Esophagus (tissue), 2 donors: ENCODE results near the gene VBP1. TPM values are rescaled to one million over a fixed set of nuclear protein-coding genes. Genes with fewer than 3 reads are reported as not detected.

Experiments
- H3K27ac ChIP-seq, 2 donors: one replicate each; pipeline ENCODE4 v1.5.1; 2013; ENCODE audit warnings: low read depth in 2 of 2, mild to moderate bottlenecking in 2 of 2, inconsistent platforms in 1 of 2, low read length in 1 of 2, moderate library complexity in 1 of 2
- H3K27me3 ChIP-seq, 2 donors: one replicate each; pipeline ENCODE4 v1.6.1; 2013; ENCODE audit warnings: low read length in 2 of 2, control low read depth in 1 of 2, mild to moderate bottlenecking in 1 of 2; ENCODE audit not compliant: insufficient read depth in 2 of 2, control insufficient read depth in 1 of 2
- H3K36me3 ChIP-seq, 2 donors: one replicate each; pipeline ENCODE4 v1.6.1; 2013; ENCODE audit warnings: low read length in 1 of 2; ENCODE audit not compliant: control insufficient read depth in 2 of 2, insufficient read depth in 2 of 2
- H3K4me1 ChIP-seq, 2 donors: one replicate each; pipeline ENCODE4 v1.6.1; 2013; ENCODE audit warnings: low read length in 1 of 2; ENCODE audit not compliant: control insufficient read depth in 2 of 2, insufficient read depth in 2 of 2
- H3K4me3 ChIP-seq, 2 donors: one replicate each; pipeline ENCODE4 v1.5.1; 2013; ENCODE audit warnings: low read length in 2 of 2, mild to moderate bottlenecking in 2 of 2, low read depth in 1 of 2, moderate library complexity in 1 of 2
- H3K9me3 ChIP-seq, 2 donors: one replicate each; pipeline ENCODE4 v1.6.1; 2013; ENCODE audit warnings: mild to moderate bottlenecking in 2 of 2, low read depth in 1 of 2, low read length in 1 of 2, moderate library complexity in 1 of 2; ENCODE audit not compliant: control insufficient read depth in 2 of 2, insufficient read depth in 1 of 2
- WGBS, 2 donors: extraction: QIAGEN DNeasy Blood & Tissue Kit; methylation state at CpG; one replicate each; pipeline ENCODE4 v1.1.7; 2013; 5-methylcytosine and 5-hydroxymethylcytosine counted together
- polyA plus RNA-seq, 2 donors: library from polyadenylated mRNA; stranded (reverse); fragments of 200-250 nt; gene quantifications; one replicate each; pipeline ENCODE4 v1.2.3, GENCODE V29; 2013
- donor health status: healthy with polysubstance abuse.
- donor health status: Bipolar disorder and iron deficiency.

VBP1 gene
- polyA plus RNA-seq = 10 to 100 TPM; 21.2 to 28.2 TPM

GRCh38 chrX:155216179-155216939, at the start of gene VBP1:
Gene VBP1, plus strand, starts transcription at chrX:155216460. Its CDS starts 23 bp downstream, at chrX:155216483.
- 0 to 24% methylated on average over 52 to 53 of the region's 53 CpGs for WGBS, 2 donors
- no peaks in the 10 kb centered on the region for H3K4me1 ChIP-seq
- no peaks in the 10 kb centered on the region for H3K27me3 ChIP-seq
- peak within 1 kb of the TSS; percentile 79 to 88 for H3K27ac ChIP-seq
- H3K4me3 ChIP-seq = peak within 1 kb of the TSS; percentile 57 to 84
- H3K9me3 ChIP-seq = no peaks in the 10 kb centered on the region
- no peaks in the 10 kb centered on the region for H3K36me3 ChIP-seq

GRCh38 chrX:155169881-155170280, 46.4 kb upstream of the VBP1 start:
- Histone ChIP-seq H3K4me3 (no peak overlapping the region), H3K27ac (no peak overlapping the region), H3K36me3 (no peaks in the 10 kb centered on the region), H3K9me3 (no peaks in the 10 kb centered on the region), H3K4me1 (no peaks in the 10 kb centered on the region), H3K27me3 (no peaks in the 10 kb centered on the region)
- WGBS, 2 donors = 18 to 22% methylated on average over 2 of the region's 2 CpGs

GRCh38 chrX:155179346-155179997, 36.8 kb upstream of the VBP1 start:
- no peaks in the 10 kb centered on the region for H3K27me3 ChIP-seq
- H3K27ac ChIP-seq = no peak overlapping the region
- H3K4me3 ChIP-seq = no peak overlapping the region
- no peaks in the 10 kb centered on the region for H3K9me3 ChIP-seq
- no peaks in the 10 kb centered on the region for H3K4me1 ChIP-seq
- H3K36me3 ChIP-seq = no peaks in the 10 kb centered on the region

GRCh38 chrX:155188786-155189185, 27.5 kb upstream of the VBP1 start:
- no peak overlapping the region for H3K4me3 ChIP-seq
- H3K4me1 ChIP-seq = no peaks in the 10 kb centered on the region
- H3K9me3 ChIP-seq = peaks cover 0 to 2% of the 10 kb centered on the region in 2 donors
- WGBS, 2 donors = 65% methylated on average over 5 of the region's 5 CpGs; no CpG with 5 or more reads in 1 of the 2 donors
- H3K27me3 ChIP-seq = no peaks in the 10 kb centered on the region
- no peak overlapping the region for H3K27ac ChIP-seq
- no peaks in the 10 kb centered on the region for H3K36me3 ChIP-seq

GRCh38 chrX:155211208-155211607, 5.1 kb upstream of the VBP1 start:
- Histone ChIP-seq H3K27ac (no peak overlapping the region), H3K4me1 (no peaks in the 10 kb centered on the region), H3K4me3 (no peak overlapping the region), H3K27me3 (no peaks in the 10 kb centered on the region), H3K36me3 (no peaks in the 10 kb centered on the region), H3K9me3 (no peaks in the 10 kb centered on the region)
- WGBS, 2 donors = 71 to 91% methylated on average over 3 of the region's 3 CpGs

GRCh38 chrX:155213731-155214130, 2.5 kb upstream of the VBP1 start:
- Histone ChIP-seq H3K36me3 (no peaks in the 10 kb centered on the region), H3K4me3 (no peak overlapping the region), H3K9me3 (no peaks in the 10 kb centered on the region), H3K27me3 (no peaks in the 10 kb centered on the region), H3K4me1 (no peaks in the 10 kb centered on the region), H3K27ac (no peak overlapping the region)
- 80 to 91% methylated on average over 4 of the region's 4 CpGs for WGBS, 2 donors

GRCh38 chrX:155215443-155216178, 649 bp upstream of the VBP1 start:
- Histone ChIP-seq H3K36me3 (no peaks in the 10 kb centered on the region), H3K9me3 (no peaks in the 10 kb centered on the region), H3K4me1 (no peaks in the 10 kb centered on the region), H3K27ac (peak overlapping the region; percentile 79 to 85), H3K4me3 (peak overlapping the region; percentile 46 to 84), H3K27me3 (no peaks in the 10 kb centered on the region)
- WGBS, 2 donors = 40 to 46% methylated on average over 15 of the region's 15 CpGs

- H3K27me3 ChIP-seq = no peaks in the 10 kb centered on the region
- H3K9me3 ChIP-seq = no peaks in the 10 kb centered on the region
- peak overlapping the region; percentile 63 to 88 for H3K27ac ChIP-seq
- no peaks in the 10 kb centered on the region for H3K4me1 ChIP-seq
- 9 to 28% methylated on average over 11 of the region's 11 CpGs for WGBS, 2 donors
- peak overlapping the region; percentile 57 to 84 for H3K4me3 ChIP-seq
- no peaks in the 10 kb centered on the region for H3K36me3 ChIP-seq
Observed at GRCh38 chrX:155216940-155217440, 730 bp downstream of the VBP1 start.

- Histone ChIP-seq H3K36me3 (no peaks in the 10 kb centered on the region), H3K27ac (no peak overlapping the region), H3K27me3 (no peaks in the 10 kb centered on the region), H3K4me3 (no peak overlapping the region), H3K4me1 (no peaks in the 10 kb centered on the region), H3K9me3 (no peaks in the 10 kb centered on the region)
- 83 to 91% methylated on average over 2 of the region's 2 CpGs for WGBS, 2 donors
Observed at GRCh38 chrX:155218777-155219176, 2.5 kb downstream of the VBP1 start.
